Astrocyte (in vitro differentiated cells and primary cell): ENCODE results near the gene TDP1. TPM values are rescaled to one million over a fixed set of nuclear protein-coding genes. Genes with fewer than 3 reads are reported as not detected.

Source experiments
- DNase-seq: peaks from one replicate; pipeline ENCODE4 v3.0.0-alpha.2; 2010; ENCODE audit warnings: low read depth
- FAIRE-seq: peaks from 2 replicates; lab custom pipeline; 2011; peaks lifted over from hg19 to GRCh38; lab: Jason Lieb, UNC
- H2AFZ ChIP-seq: 2 replicates; pipeline ENCODE4 v1.6.0; 2012; ENCODE audit warnings: low read depth, low read length, inconsistent platforms
- H3K27ac ChIP-seq: 2 replicates; pipeline ENCODE4 v1.5.1; 2011; ENCODE audit warnings: low read depth, low read length, inconsistent platforms
- H3K27me3 ChIP-seq: 2 replicates; pipeline ENCODE4 v1.6.0; 2011; ENCODE audit warnings: low read length, inconsistent platforms; ENCODE audit not compliant: insufficient read depth
- H3K36me3 ChIP-seq: 2 replicates; pipeline ENCODE4 v1.5.1; 2011; ENCODE audit warnings: low read length, inconsistent platforms; ENCODE audit not compliant: insufficient read depth
- H3K4me1 ChIP-seq: 2 replicates; pipeline ENCODE4 v1.5.1; 2011; ENCODE audit warnings: low read length, inconsistent platforms; ENCODE audit not compliant: insufficient read depth
- H3K4me2 ChIP-seq: 2 replicates; pipeline ENCODE4 v1.6.0; 2012; ENCODE audit warnings: low read length, inconsistent platforms
- H3K4me3 ChIP-seq: 2 replicates; pipeline ENCODE4 v1.5.1; 2011; ENCODE audit warnings: low read depth, mild to moderate bottlenecking, low read length, inconsistent platforms; ENCODE audit not compliant: insufficient read depth
- H3K79me2 ChIP-seq: 2 replicates; pipeline ENCODE4 v1.6.0; 2012; ENCODE audit warnings: mild to moderate bottlenecking, low read length, inconsistent platforms; ENCODE audit not compliant: insufficient read depth
- H3K9ac ChIP-seq: 2 replicates; pipeline ENCODE4 v1.6.0; 2012; ENCODE audit warnings: mild to moderate bottlenecking, low read length, inconsistent platforms
- H3K9me3 ChIP-seq: 2 replicates; pipeline ENCODE4 v1.5.1; 2012; ENCODE audit warnings: low read depth, mild to moderate bottlenecking, low read length, inconsistent platforms; ENCODE audit not compliant: insufficient read depth
- H4K20me1 ChIP-seq: 2 replicates; pipeline ENCODE4 v1.6.0; 2012; ENCODE audit warnings: low read length, inconsistent platforms; ENCODE audit not compliant: insufficient read depth
- H3K27ac Mint-ChIP-seq: one replicate; pipeline ENCODE4 v1.8.0; 2021; ENCODE audit warnings: mild to moderate bottlenecking, mixed read lengths; ENCODE audit not compliant: unreplicated experiment
- H3K27me3 Mint-ChIP-seq: one replicate; pipeline ENCODE4 v1.8.0; 2021; ENCODE audit warnings: low read depth, mixed read lengths; ENCODE audit not compliant: unreplicated experiment
- H3K36me3 Mint-ChIP-seq: one replicate; pipeline ENCODE4 v1.8.0; 2021; ENCODE audit warnings: low read depth, mixed read lengths; ENCODE audit not compliant: unreplicated experiment
- H3K4me1 Mint-ChIP-seq: one replicate; pipeline ENCODE4 v1.8.0; 2021; ENCODE audit warnings: low read depth, mixed read lengths; ENCODE audit not compliant: unreplicated experiment
- H3K4me3 Mint-ChIP-seq: one replicate; pipeline ENCODE4 v1.8.0; 2021; ENCODE audit warnings: mild to moderate bottlenecking, moderate library complexity, mixed read lengths; ENCODE audit not compliant: unreplicated experiment
- H3K9me3 Mint-ChIP-seq: one replicate; pipeline ENCODE4 v1.8.0; 2021; ENCODE audit warnings: mild to moderate bottlenecking, mixed read lengths; ENCODE audit not compliant: unreplicated experiment
- CTCF ChIP-seq: IDR thresholded peaks from 2 replicates; pipeline ENCODE4 v1.5.1; 2011; ENCODE audit warnings: low read depth, mild to moderate bottlenecking, inconsistent platforms, low read length, moderate library complexity; ENCODE audit not compliant: insufficient read depth
- EZH2 ChIP-seq: IDR thresholded peaks from 2 replicates; pipeline ENCODE4 v1.6.1; 2012; ENCODE audit warnings: mild to moderate bottlenecking, low read length, inconsistent platforms; ENCODE audit not compliant: insufficient read depth
- total RNA-seq: library from RNA; stranded (reverse); gene quantifications from 2 replicates; pipeline ENCODE4 v1.2.1, GENCODE V29; 2021

TDP1 gene
- total RNA-seq, 1 donor from 2014 or later, result 17.0 TPM

GRCh38 chr14:90019824-90020523 lies 64.2 kb downstream of the TDP1 start:
- DNase-seq, result no peak
- H3K4me1 Mint-ChIP-seq, result peaks cover 4% of the 10 kb centered on the region
- no peak overlapping the region for H3K4me3 Mint-ChIP-seq
- FAIRE-seq, result no peak
- Histone ChIP-seq H3K79me2 (no peaks in the 10 kb centered on the region), H3K4me2 (no peak overlapping the region), H2AFZ (no peak overlapping the region), H3K9ac (no peak overlapping the region), H3K9me3 (no peaks in the 10 kb centered on the region), H3K27me3 (no peaks in the 10 kb centered on the region), H3K36me3 (peaks cover 21% of the 10 kb centered on the region), H3K27ac (no peak overlapping the region), H3K4me1 (peaks cover 16% of the 10 kb centered on the region), H3K4me3 (no peak overlapping the region), H4K20me1 (peaks cover 12% of the 10 kb centered on the region)
- H3K27me3 Mint-ChIP-seq, result no peaks in the 10 kb centered on the region
- H3K36me3 Mint-ChIP-seq, result peaks cover 15% of the 10 kb centered on the region
- no peaks in the 10 kb centered on the region for H3K9me3 Mint-ChIP-seq
- TF ChIP-seq EZH2, result no peak
- TF ChIP-seq CTCF, result no peak
- H3K27ac Mint-ChIP-seq, result no peak overlapping the region

- DNase-seq (peak; percentile 78), FAIRE-seq (no peak)
- peak overlapping the region; percentile 27 for H3K4me2 ChIP-seq
- H4K20me1 ChIP-seq, result peaks cover 12% of the 10 kb centered on the region
- H3K9ac ChIP-seq, result no peak overlapping the region
- peaks cover 8% of the 10 kb centered on the region for H3K4me1 ChIP-seq
- Mint-ChIP-seq H3K27ac (no peak overlapping the region), H3K27me3 (no peaks in the 10 kb centered on the region), H3K4me1 (peaks cover 4% of the 10 kb centered on the region), H3K4me3 (no peak overlapping the region), H3K36me3 (peaks cover 10% of the 10 kb centered on the region), H3K9me3 (peaks cover 3% of the 10 kb centered on the region)
- H3K79me2 ChIP-seq, result no peaks in the 10 kb centered on the region
- H3K36me3 ChIP-seq, result peaks cover 28% of the 10 kb centered on the region
- TF ChIP-seq CTCF (no peak), EZH2 (no peak)
- H3K9me3 ChIP-seq, result no peaks in the 10 kb centered on the region
- no peak overlapping the region for H3K4me3 ChIP-seq
- H3K27ac ChIP-seq, result peak overlapping the region; percentile 30
- H3K27me3 ChIP-seq, result no peaks in the 10 kb centered on the region
- H2AFZ ChIP-seq, result no peak overlapping the region
Measured at GRCh38 chr14:90023176-90023896, 67.6 kb downstream of the TDP1 start.
